ENCODE measurements around the gene SLC66A3.

GRCh38 chr2:11220445-11220844 is 65.2 kb downstream of the SLC66A3 start:
- TF ChIP-seq CTCF (IDR thresholded peaks at IDR 0.05; ENCODE audit: borderline replicate concordance, extremely low read depth, low read length, poor library complexity, severe bottlenecking) (no peak), EZH2 (IDR thresholded peaks at IDR 0.05; ENCODE audit: borderline replicate concordance, low read depth, low read length, severe bottlenecking) (no peak)
